ENCODE data around the gene NCKAP5.

NCKAP5 gene

GRCh38 chr2:133421516-133422324, 146.5 kb downstream of the NCKAP5 start:
- DNase-seq (ENCODE audit: low read depth): no peak

DNA sequence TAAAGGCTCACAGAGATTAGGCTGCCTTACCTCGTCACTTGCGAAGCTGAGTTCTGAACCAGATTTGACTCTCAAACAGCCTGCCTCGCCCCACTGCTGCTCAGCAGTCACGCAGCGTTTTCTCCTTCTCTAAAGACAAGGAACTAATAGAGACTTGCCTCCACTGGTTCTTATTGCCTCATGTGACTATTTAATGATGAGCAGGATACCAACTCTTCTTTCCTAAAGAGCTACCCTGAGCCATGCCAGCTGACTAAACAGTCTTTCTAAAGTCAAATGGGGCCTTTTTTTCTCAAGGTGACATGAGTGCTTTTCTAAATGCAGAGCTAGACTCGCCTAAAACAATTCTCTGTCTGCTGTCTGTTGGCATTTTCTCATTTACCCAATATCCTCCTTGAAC, 147.5 kb downstream of the NCKAP5 start:
- no peak for DNase-seq (ENCODE audit: low read depth)

DNA sequence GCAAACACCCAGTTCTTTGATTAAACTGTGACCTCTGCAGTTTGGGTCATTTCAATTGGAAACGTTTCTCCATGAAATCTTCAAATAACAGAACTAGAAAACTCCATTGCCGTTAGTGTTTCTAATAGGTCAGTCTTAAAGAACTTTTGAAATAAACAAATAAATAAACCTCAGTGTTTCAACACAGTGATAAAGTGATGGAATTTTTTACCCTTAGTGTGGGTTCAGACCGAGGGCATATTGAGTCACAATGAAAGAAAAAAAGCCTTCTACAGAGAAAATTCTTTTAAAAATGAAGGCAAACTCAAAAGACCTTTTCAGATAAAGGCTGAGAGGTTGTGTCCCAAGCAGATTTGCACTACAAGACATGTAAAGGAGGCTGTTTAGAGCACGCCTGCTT, 149.6 kb downstream of the NCKAP5 start:
- DNase-seq (ENCODE audit: low read depth): no peak

DNA sequence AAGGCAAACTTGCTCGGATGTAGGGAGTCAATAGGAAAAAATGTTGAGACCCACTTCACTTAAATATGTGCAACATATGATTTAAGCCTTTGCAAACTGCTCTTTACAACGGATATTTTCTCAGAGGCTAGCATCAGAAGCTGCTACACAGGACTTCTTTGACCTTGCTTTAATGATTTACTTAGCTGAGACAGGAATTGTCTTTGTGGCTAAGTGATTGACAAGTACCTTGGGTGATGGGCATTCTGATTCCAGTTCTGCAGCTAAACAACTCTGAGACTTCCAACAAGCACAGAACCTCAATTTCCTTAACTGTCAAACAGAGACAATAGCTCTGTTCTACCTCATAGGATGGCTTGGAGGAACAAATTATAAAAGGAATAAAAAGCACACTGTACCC, 150.2 kb downstream of the NCKAP5 start:
- DNase-seq (ENCODE audit: low read depth): no peak

- DNase-seq (ENCODE audit: low read depth): no peak
Observed at GRCh38 chr2:133417415-133417814, 150.8 kb downstream of the NCKAP5 start.

GRCh38 chr2:133416736-133417135, 151.5 kb downstream of the NCKAP5 start:
- DNase-seq (ENCODE audit: low read depth): no peak

DNA sequence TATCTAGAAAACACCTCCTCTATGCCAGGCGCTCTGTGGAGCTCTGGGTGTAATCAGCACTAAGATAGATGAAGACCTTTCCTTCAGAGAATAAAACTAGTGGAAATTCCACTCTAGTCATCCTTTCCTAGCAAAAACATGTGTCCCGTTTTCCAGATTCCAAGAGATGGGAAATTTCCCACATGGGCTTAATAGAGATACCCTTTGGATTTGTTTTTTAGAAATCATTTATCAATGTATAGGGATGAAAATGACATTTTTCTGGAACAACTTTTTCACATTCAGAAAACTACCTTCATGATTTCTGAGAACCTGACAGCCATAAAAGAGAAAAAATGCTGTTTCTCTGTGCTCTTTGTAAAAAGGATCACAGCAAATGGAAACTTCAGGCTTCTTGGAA, 152.1 kb downstream of the NCKAP5 start:
- no peak for DNase-seq (ENCODE audit: low read depth)

GRCh38 chr2:133415210-133415876, 152.9 kb downstream of the NCKAP5 start:
- no peak for DNase-seq (ENCODE audit: low read depth)

- DNase-seq (ENCODE audit: low read depth): no peak
Observed at GRCh38 chr2:133414486-133415209, 153.6 kb downstream of the NCKAP5 start.

- DNase-seq (ENCODE audit: low read depth): no peak
Observed at GRCh38 chr2:133413863-133414262, 154.4 kb downstream of the NCKAP5 start.

- DNase-seq (ENCODE audit: low read depth): no peak
Observed at GRCh38 chr2:133412694-133413093, 155.6 kb downstream of the NCKAP5 start.

DNA sequence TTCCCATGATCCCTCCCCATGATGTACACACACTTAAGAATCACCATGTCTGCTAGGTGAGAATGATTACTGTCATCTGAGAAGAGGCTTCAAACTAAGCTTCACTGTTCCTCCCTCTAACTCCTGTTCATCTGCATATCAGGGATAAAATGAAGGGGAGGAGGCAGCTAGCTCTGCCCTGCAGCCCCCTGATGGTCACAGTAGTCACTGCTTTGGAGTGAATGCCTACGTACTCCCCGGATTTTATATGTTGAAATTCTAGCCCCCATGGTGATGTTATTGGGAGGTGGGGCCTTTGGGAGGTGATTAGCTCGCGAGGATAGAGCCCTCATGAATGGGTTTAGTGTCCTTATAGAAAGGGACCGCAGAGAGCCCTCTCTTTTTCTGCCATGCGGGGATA, 156.4 kb downstream of the NCKAP5 start:
- no peak for DNase-seq (ENCODE audit: low read depth)

- no peak for DNase-seq (ENCODE audit: low read depth)
Observed at GRCh38 chr2:133411101-133411500, 157.2 kb downstream of the NCKAP5 start.

DNA sequence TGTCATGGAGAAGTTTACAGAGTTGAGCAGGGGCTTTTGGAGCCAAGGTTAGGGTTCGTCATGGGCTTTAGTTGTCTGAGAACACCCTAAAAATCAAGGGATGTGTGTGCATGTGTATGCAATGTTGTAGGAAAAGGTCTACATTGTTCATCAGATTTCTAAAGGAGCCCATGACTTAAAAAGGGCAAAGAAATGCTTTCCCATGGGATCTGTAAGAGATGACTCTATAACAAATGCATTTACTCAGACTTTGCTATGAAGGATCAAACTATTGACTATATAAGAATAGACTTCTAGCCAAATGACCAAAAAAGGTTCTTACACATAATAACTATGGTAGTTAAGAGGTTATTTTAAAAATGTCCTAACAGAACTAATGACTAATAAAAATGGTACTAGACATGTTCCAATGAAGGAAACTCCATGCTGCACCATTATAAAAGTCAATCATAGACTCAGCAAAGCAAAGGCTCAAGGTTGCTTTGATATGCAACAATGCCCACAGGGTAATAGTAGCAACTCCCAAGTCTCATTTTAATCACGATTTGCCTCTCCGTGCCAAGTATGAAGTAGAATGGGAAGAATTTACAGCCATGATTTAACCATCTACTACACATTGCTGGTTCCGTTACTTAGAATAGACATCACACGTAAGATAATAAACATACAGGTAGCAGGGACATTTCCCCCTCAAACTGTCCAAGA, 158.5 kb downstream of the NCKAP5 start:
- no peak for DNase-seq (ENCODE audit: low read depth)

DNA sequence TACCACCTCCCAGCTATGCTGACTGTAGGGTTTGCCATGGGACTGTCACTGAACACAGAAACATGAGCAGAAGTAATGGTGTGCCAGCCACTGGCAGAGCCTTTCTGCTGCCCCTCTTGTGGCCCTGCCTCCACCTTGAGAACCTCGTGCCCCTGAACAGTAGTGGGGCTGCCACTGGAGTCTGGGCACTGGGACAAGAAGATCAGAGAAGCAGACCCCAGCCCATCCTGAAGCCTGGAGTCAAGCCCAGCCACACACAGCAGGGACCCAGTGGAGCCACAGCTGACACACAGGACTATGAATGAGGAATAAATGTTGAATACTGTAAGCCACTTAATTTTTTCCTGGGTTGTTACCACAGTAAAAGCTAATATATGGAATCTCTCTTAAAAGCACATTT, 159.6 kb downstream of the NCKAP5 start:
- no peak for DNase-seq (ENCODE audit: low read depth)

DNA sequence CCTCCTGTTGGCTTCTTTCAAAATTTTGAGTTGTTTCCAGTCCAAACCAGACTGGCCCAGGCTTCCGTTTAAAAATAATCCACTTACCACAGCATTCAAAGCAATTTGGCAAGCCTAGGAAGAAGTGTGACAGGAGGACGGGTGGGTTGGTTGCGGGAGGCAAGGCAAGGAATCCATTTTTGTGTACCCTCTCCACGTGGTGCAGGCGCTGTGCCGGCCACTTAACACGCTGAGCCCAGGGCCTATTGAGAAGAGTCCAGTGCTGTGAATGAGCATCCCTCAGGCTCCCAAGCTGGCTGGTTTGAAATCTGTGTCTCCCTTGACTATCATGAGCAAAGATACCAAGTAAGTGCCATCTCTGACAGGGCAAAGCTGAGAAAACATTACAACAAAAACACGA, 160.9 kb downstream of the NCKAP5 start:
- no peak for DNase-seq (ENCODE audit: low read depth)

DNA sequence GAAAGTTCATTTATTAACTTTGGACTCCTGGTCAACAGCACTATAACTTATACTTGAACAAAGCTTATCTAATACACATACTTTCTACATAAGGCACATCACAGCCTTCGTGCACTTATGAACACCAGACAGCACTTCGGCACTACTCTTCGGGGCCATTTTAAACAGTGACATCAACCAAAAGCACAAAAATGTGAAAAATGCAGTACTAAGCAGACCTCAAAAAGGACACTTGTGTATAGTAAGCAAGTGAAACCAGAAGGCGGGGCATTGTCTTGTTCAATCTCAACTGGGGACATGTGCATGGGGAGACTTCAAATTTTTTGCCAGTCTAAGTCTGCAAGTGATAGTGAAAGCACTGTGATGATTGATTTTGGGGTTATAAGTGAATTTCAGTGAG, 163.0 kb downstream of the NCKAP5 start:
- DNase-seq (ENCODE audit: low read depth): no peak

GRCh38 chr2:133400411-133400810, 167.9 kb downstream of the NCKAP5 start:
- no peak for DNase-seq (ENCODE audit: low read depth)

GRCh38 chr2:133393895-133394294, 174.4 kb downstream of the NCKAP5 start:
- DNase-seq (ENCODE audit: low read depth): no peak

GRCh38 chr2:133390156-133390555, 178.1 kb downstream of the NCKAP5 start:
- no peak for DNase-seq (ENCODE audit: low read depth)

- no peak for DNase-seq (ENCODE audit: low read depth)
Observed at GRCh38 chr2:133389569-133389968, 178.7 kb downstream of the NCKAP5 start.

- DNase-seq (ENCODE audit: low read depth): no peak
Observed at GRCh38 chr2:133382566-133382965, 185.7 kb downstream of the NCKAP5 start.
